ENCODE results near the gene VSIG8.

VSIG8 gene

GRCh38 chr1:159854693-159855192 lies 7.7 kb downstream of the VSIG8 start:
- DNase-seq = peak; percentile 74

- DNase-seq = peak; percentile 29
Observed at GRCh38 chr1:159854116-159854692, 8.3 kb downstream of the VSIG8 start.

GRCh38 chr1:159853417-159854115 lies 8.9 kb downstream of the VSIG8 start:
- DNase-seq = no peak

- no peak for DNase-seq
Observed at GRCh38 chr1:159851407-159851806, 11.1 kb downstream of the VSIG8 start.

GRCh38 chr1:159849626-159850366 lies 12.7 kb downstream of the VSIG8 start:
- no peak for DNase-seq

GRCh38 chr1:159848326-159848725 lies 14.1 kb downstream of the VSIG8 start:
- DNase-seq = no peak

GRCh38 chr1:159847231-159847630 lies 15.2 kb downstream of the VSIG8 start:
- DNase-seq = no peak

- no peak for DNase-seq
Observed at GRCh38 chr1:159845751-159846629, 16.5 kb downstream of the VSIG8 start.

- DNase-seq = no peak
Observed at GRCh38 chr1:159843459-159843858, 19.0 kb downstream of the VSIG8 start.

- no peak for DNase-seq
Observed at GRCh38 chr1:159841749-159842148, 20.7 kb downstream of the VSIG8 start.

GRCh38 chr1:159839116-159839849 lies 23.2 kb downstream of the VSIG8 start:
- no peak for DNase-seq

GRCh38 chr1:159838715-159839114 lies 23.7 kb downstream of the VSIG8 start:
- no peak for DNase-seq

- no peak for DNase-seq
Observed at GRCh38 chr1:159835862-159836525, 26.5 kb downstream of the VSIG8 start.

GRCh38 chr1:159835356-159835755 lies 27.1 kb downstream of the VSIG8 start:
- DNase-seq = no peak

- DNase-seq = no peak
Observed at GRCh38 chr1:159832309-159832708, 30.1 kb downstream of the VSIG8 start.

- DNase-seq = peak; percentile 32
Observed at GRCh38 chr1:159831412-159832141, 30.9 kb downstream of the VSIG8 start.

GRCh38 chr1:159830722-159831121 lies 31.7 kb downstream of the VSIG8 start:
- DNase-seq = no peak

- DNase-seq = peak; percentile 27
Observed at GRCh38 chr1:159829822-159830465, 32.5 kb downstream of the VSIG8 start.

GRCh38 chr1:159829273-159829634 lies 33.2 kb downstream of the VSIG8 start:
- no peak for DNase-seq

GRCh38 chr1:159828581-159829272 lies 33.7 kb downstream of the VSIG8 start:
- DNase-seq = no peak

Data from NCI-H2171 treated with DMSO at 0.1 percent for 48 hours (cell line).